Measurements from ENCODE around the gene SMIM7.

GRCh38 chr19:16641695-16642094 lies 18.2 kb downstream of the SMIM7 start:
- TF ChIP-seq CTCF (IDR thresholded peaks at IDR 0.05 in 4 of 5, conservative IDR thresholded peaks at IDR 0.05 in 1 of 5) (no peak), POLR2A (IDR thresholded peaks at IDR 0.05) (no peak)
